HCT116 (cell line): Measurements from ENCODE around the gene NIT2. TPM values are rescaled to one million over a fixed set of nuclear protein-coding genes. Genes with fewer than 3 reads are reported as not detected.

Experiments
- ATAC-seq: fragments of 200-7000 bp; cut with Tn5 transposase; 2 replicates; pipeline ENCODE4 v1.9.1; 2020; ENCODE audit warnings: mild to moderate bottlenecking, moderate library complexity
- BruUV-seq: library from RNA; stranded (reverse); fragments of 400-500 nt; replicated peaks from 2 replicates; lab custom pipeline; 2021; lab: Mats Ljungman, UMichigan
- CTCF ChIA-PET: fragments of 300-600 bp; sonication (Branson Sonifier 250); formaldehyde crosslinking; loops from one replicate; lab custom pipeline; 2021; ENCODE audit warnings: antibody characterized with exemption; lab: Charles Lee
- POLR2A ChIA-PET: fragments of 300-600, 350-600 bp; sonication (Branson Sonifier 250); formaldehyde crosslinking; loops from one replicate; lab custom pipeline; 2021; ENCODE audit warnings: antibody characterized with exemption; lab: Charles Lee
- RAD21 ChIA-PET, 2 experiments: fragments of 300-600 bp; sonication (Branson Sonifier 250); formaldehyde crosslinking; loops; one replicate each; lab custom pipeline; 2023; ENCODE audit warnings: low total read pairs in 2 of 2; ENCODE audit not compliant: uncharacterized antibody in 2 of 2, unreplicated experiment in 2 of 2, low non-redundant PET in 1 of 2; lab: Charles Lee
- DNase-seq: peaks from one replicate; pipeline ENCODE4 v3.0.0-alpha.2; 2010; ENCODE audit warnings: low read depth, low spot score
- H2AFZ ChIP-seq: fragments of 200-600 bp; shearing (Covaris generic), sonication (generic); 2 replicates; pipeline ENCODE4 v1.6.1; 2017; ENCODE audit warnings: low read depth, mixed run types, mixed read lengths, antibody characterized with exemption, low read length; ENCODE audit not compliant: poor library complexity, severe bottlenecking
- H3K27ac ChIP-seq: 2 replicates; pipeline ENCODE4 v1.5.1; 2012; ENCODE audit warnings: low read depth, low read length
- H3K27me3 ChIP-seq: fragments of 200-600 bp; sonication (generic); 2 replicates; pipeline ENCODE4 v1.6.1; 2016; ENCODE audit warnings: mixed run types, low read length, mixed read lengths; ENCODE audit not compliant: insufficient read depth
- H3K36me3 ChIP-seq, 2 experiments: fragments of 200-500 bp in 1 of 2; fragments of 200-600 bp in 1 of 2; sonication (Bioruptor generic) in 1 of 2; sonication (generic) in 1 of 2; 2 replicates each; pipeline versions ENCODE4 v1.5.1 to v1.6.1; 2014 to 2016; ENCODE audit warnings: low read length in 2 of 2, inconsistent platforms in 1 of 2, mixed read lengths in 1 of 2, mixed run types in 1 of 2; ENCODE audit not compliant: insufficient read depth in 2 of 2, control insufficient read depth in 1 of 2
- H3K4me1 ChIP-seq, 2 experiments: fragments of 200-600 bp in 1 of 2; sonication (generic) in 1 of 2; 2 replicates each; pipeline versions ENCODE4 v1.5.1 to v1.6.1; 2012 to 2017; ENCODE audit warnings: low read length in 2 of 2, inconsistent platforms in 1 of 2, mild to moderate bottlenecking in 1 of 2, mixed read lengths in 1 of 2, mixed run types in 1 of 2, moderate library complexity in 1 of 2; ENCODE audit not compliant: insufficient read depth in 2 of 2, control insufficient read depth in 1 of 2
- H3K4me2 ChIP-seq: fragments of 200-600 bp; sonication (generic); 2 replicates; pipeline ENCODE4 v1.6.1; 2017; ENCODE audit warnings: mixed run types, low read length, mixed read lengths
- H3K4me3 ChIP-seq, 2 experiments: fragments of 200-600 bp in 1 of 2; sonication (generic) in 1 of 2; replicated peaks in 1 of 2; 2 replicates each; pipeline ENCODE4 v1.5.1; 2011 to 2016; ENCODE audit warnings: low read length in 2 of 2, control low read depth in 1 of 2, low read depth in 1 of 2, mild to moderate bottlenecking in 1 of 2, mixed read lengths in 1 of 2, mixed run types in 1 of 2
- H3K79me2 ChIP-seq: fragments of 200-600 bp; sonication (generic); 2 replicates; pipeline ENCODE4 v1.6.1; 2017; ENCODE audit warnings: mild to moderate bottlenecking, mixed run types, low read length, moderate library complexity, mixed read lengths; ENCODE audit not compliant: insufficient read depth
- H3K9ac ChIP-seq: fragments of 200-600 bp; sonication (generic); 2 replicates; pipeline ENCODE4 v1.6.1; 2016; ENCODE audit warnings: low read length, mixed read lengths
- H3K9me2 ChIP-seq: fragments of 200-600 bp; sonication (generic), shearing (Covaris generic); 2 replicates; pipeline ENCODE4 v1.6.1; 2017; ENCODE audit warnings: mixed run types, mild to moderate bottlenecking, moderate library complexity; ENCODE audit not compliant: insufficient read depth
- H3K9me3 ChIP-seq, 2 experiments: fragments of 200-500 bp in 1 of 2; fragments of 200-600 bp in 1 of 2; sonication (Bioruptor generic) in 1 of 2; sonication (generic) in 1 of 2; 2 replicates each; pipeline ENCODE4 v1.6.1; 2014 to 2017; ENCODE audit warnings: low read length in 2 of 2, mixed read lengths in 2 of 2, inconsistent platforms in 1 of 2, low read depth in 1 of 2, mild to moderate bottlenecking in 1 of 2, mixed run types in 1 of 2, moderate library complexity in 1 of 2; ENCODE audit not compliant: control insufficient read depth in 1 of 2, insufficient read depth in 1 of 2
- H4K20me1 ChIP-seq: fragments of 200-600 bp; sonication (generic), shearing (Covaris generic); 2 replicates; pipeline ENCODE4 v1.6.1; 2017; ENCODE audit warnings: mixed run types, mild to moderate bottlenecking, moderate library complexity; ENCODE audit not compliant: insufficient read depth
- CBX3 ChIP-seq: IDR thresholded peaks from 2 replicates; pipeline ENCODE4 v1.6.1; 2012; ENCODE audit warnings: low read depth
- CEBPB ChIP-seq: IDR thresholded peaks from 2 replicates; pipeline ENCODE4 v1.6.1; 2012; ENCODE audit warnings: low read depth
- EGR1 ChIP-seq: IDR thresholded peaks from 2 replicates; pipeline ENCODE4 v1.6.1; 2012; ENCODE audit warnings: low read depth
- ELF1 ChIP-seq: IDR thresholded peaks from 2 replicates; pipeline ENCODE4 v1.6.1; 2012; ENCODE audit warnings: low read depth, borderline replicate concordance
- EZH2 ChIP-seq: fragments of 200-600 bp; sonication (generic); IDR thresholded peaks from 2 replicates; pipeline ENCODE4 v1.6.1; 2017; ENCODE audit warnings: antibody characterized with exemption, mixed run types
- EZH2phosphoT487 ChIP-seq: fragments of 200-600 bp; IDR thresholded peaks from 2 replicates; pipeline ENCODE4 v1.6.1; 2018; ENCODE audit warnings: antibody characterized with exemption, borderline replicate concordance
- FOSL1 ChIP-seq: IDR thresholded peaks from 2 replicates; pipeline ENCODE4 v1.6.1; 2012; ENCODE audit warnings: low read depth
- POLR2A ChIP-seq: IDR thresholded peaks from 2 replicates; pipeline ENCODE4 v1.7.0; 2011; ENCODE audit warnings: borderline replicate concordance; ENCODE audit not compliant: insufficient read depth, insufficient read length; ENCODE audit errors: extremely low read depth
- POLR2AphosphoS5 ChIP-seq: IDR thresholded peaks from 2 replicates; pipeline ENCODE4 v1.6.1; 2011; ENCODE audit warnings: mild to moderate bottlenecking, low read depth, low read length, moderate library complexity
- RAD21 ChIP-seq: IDR thresholded peaks from 2 replicates; pipeline ENCODE4 v1.6.1; 2012; ENCODE audit warnings: low read depth, mild to moderate bottlenecking
- SIN3A ChIP-seq: IDR thresholded peaks from 2 replicates; pipeline ENCODE4 v1.6.1; 2012; ENCODE audit warnings: low read depth
- SP1 ChIP-seq: IDR thresholded peaks from 2 replicates; pipeline ENCODE4 v1.6.1; 2012; ENCODE audit warnings: low read depth
- SRF ChIP-seq: IDR thresholded peaks from 2 replicates; pipeline ENCODE4 v1.6.1; 2012; ENCODE audit warnings: low read depth
- YY1 ChIP-seq: IDR thresholded peaks from 2 replicates; pipeline ENCODE4 v1.6.1; 2011; ENCODE audit warnings: low read length, low read depth, moderate library complexity, mild to moderate bottlenecking; ENCODE audit not compliant: insufficient replicate concordance; ENCODE audit errors: extremely low read depth
- ZFX ChIP-seq: fragments of 450-650 bp; IDR thresholded peaks from 2 replicates; pipeline ENCODE4 v1.6.1; 2017
- intact Hi-C: fragments of 100-400 bp; cut with micrococcal nuclease; formaldehyde crosslinking; loops from 2 replicates; pipeline ENCODE4 v1.10.0; 2022
- total RNA-seq: library from RNA; stranded (reverse); gene quantifications from one replicate; pipeline ENCODE4 v1.2.1, GENCODE V29; 2021; ENCODE audit not compliant: unreplicated experiment
- TF ChIP-seq, protein P1 (sequence below): IDR thresholded peaks from 2 replicates; pipeline ENCODE4 v1.6.1; 2012
- TF ChIP-seq, protein P2 (sequence below), 3 experiments: fragments of 200-600 bp in 1 of 3; sonication (generic) in 1 of 3; IDR thresholded peaks in 2 of 3; conservative IDR thresholded peaks in 1 of 3; 2 replicates each; pipeline ENCODE4 v1.5.1; 2012 to 2017; ENCODE audit warnings: low read depth in 2 of 3, low read length in 2 of 3, antibody characterized with exemption in 1 of 3, borderline replicate concordance in 1 of 3, control low read depth in 1 of 3, mild to moderate bottlenecking in 1 of 3, mixed read lengths in 1 of 3, mixed run types in 1 of 3, moderate library complexity in 1 of 3; ENCODE audit not compliant: insufficient read depth in 1 of 3
- TF ChIP-seq, protein P3 (sequence below): IDR thresholded peaks from 2 replicates; pipeline ENCODE4 v1.6.1; 2012
- TF ChIP-seq, protein P4 (sequence below): IDR thresholded peaks from 2 replicates; pipeline ENCODE4 v1.6.1; 2012; ENCODE audit warnings: low read depth

NIT2 gene
- total RNA-seq, 1 experiment from 2014 or later, result 44.7 TPM

DNA sequence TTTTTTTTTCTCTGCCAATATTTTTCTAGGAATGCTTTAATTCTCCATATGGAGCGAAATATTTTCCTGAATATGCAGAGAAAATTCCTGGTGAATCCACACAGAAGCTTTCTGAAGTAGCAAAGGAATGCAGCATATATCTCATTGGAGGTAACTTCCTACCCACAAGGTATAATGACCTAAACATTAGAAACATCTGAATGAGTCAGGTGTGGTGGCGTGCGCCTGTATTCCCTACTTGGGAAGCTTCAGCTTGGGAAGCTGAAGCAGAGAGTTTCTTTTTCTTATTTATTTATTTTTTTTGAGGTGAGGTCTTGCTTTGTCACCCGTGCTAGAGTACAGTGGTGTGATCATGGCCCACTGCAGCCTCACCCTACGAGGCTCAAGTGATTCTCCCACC is 5.2 kb downstream of the NIT2 start:
- POLR2A ChIA-PET, result no interaction called here
- no peak overlapping the region for H2AFZ ChIP-seq
- H4K20me1 ChIP-seq, result no peaks in the 10 kb centered on the region
- no peak overlapping the region for H3K4me2 ChIP-seq
- RAD21 ChIA-PET, result no interaction called here
- no peak overlapping the region for H3K9ac ChIP-seq
- intact Hi-C loops, result loop anchor here (10.0 kb wide), 1 partner anchor 65 kb away; no protein-coding TSS in a partner anchor
- no peaks in the 10 kb centered on the region for H3K9me2 ChIP-seq
- no TSS peak for BruUV-seq
- H3K27ac ChIP-seq, result no peak overlapping the region
- CTCF ChIA-PET, result no interaction called here
- peaks cover 11% of the 10 kb centered on the region for H3K79me2 ChIP-seq
- H3K36me3 ChIP-seq, result peaks cover 4 to 5% of the 10 kb centered on the region in 2 experiments; a peak in 2 of 4 replicates
- H3K27me3 ChIP-seq, result no peaks in the 10 kb centered on the region
- no peak for TF ChIP-seq YY1
- no peak for TF ChIP-seq CBX3
- TF ChIP-seq POLR2AphosphoS5, result no peak
- TF ChIP-seq, protein P1, sequence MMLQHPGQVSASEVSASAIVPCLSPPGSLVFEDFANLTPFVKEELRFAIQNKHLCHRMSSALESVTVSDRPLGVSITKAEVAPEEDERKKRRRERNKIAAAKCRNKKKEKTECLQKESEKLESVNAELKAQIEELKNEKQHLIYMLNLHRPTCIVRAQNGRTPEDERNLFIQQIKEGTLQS, result no peak
- TF ChIP-seq, protein P2, sequence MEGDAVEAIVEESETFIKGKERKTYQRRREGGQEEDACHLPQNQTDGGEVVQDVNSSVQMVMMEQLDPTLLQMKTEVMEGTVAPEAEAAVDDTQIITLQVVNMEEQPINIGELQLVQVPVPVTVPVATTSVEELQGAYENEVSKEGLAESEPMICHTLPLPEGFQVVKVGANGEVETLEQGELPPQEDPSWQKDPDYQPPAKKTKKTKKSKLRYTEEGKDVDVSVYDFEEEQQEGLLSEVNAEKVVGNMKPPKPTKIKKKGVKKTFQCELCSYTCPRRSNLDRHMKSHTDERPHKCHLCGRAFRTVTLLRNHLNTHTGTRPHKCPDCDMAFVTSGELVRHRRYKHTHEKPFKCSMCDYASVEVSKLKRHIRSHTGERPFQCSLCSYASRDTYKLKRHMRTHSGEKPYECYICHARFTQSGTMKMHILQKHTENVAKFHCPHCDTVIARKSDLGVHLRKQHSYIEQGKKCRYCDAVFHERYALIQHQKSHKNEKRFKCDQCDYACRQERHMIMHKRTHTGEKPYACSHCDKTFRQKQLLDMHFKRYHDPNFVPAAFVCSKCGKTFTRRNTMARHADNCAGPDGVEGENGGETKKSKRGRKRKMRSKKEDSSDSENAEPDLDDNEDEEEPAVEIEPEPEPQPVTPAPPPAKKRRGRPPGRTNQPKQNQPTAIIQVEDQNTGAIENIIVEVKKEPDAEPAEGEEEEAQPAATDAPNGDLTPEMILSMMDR (IDR thresholded peaks at IDR 0.05 in 2 of 3, conservative IDR thresholded peaks at IDR 0.05 in 1 of 3; ENCODE audit: borderline replicate concordance in 1 of 3, insufficient read depth in 1 of 3, low read depth in 2 of 3, low read length in 2 of 3), result no peak
- no peak for TF ChIP-seq EZH2phosphoT487
- TF ChIP-seq, protein P3, sequence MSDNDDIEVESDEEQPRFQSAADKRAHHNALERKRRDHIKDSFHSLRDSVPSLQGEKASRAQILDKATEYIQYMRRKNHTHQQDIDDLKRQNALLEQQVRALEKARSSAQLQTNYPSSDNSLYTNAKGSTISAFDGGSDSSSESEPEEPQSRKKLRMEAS, result no peak
- no peak for TF ChIP-seq SP1
- TF ChIP-seq FOSL1, result no peak
- TF ChIP-seq RAD21, result no peak
- TF ChIP-seq SIN3A, result no peak
- TF ChIP-seq EZH2, result no peak
- TF ChIP-seq, protein P4, sequence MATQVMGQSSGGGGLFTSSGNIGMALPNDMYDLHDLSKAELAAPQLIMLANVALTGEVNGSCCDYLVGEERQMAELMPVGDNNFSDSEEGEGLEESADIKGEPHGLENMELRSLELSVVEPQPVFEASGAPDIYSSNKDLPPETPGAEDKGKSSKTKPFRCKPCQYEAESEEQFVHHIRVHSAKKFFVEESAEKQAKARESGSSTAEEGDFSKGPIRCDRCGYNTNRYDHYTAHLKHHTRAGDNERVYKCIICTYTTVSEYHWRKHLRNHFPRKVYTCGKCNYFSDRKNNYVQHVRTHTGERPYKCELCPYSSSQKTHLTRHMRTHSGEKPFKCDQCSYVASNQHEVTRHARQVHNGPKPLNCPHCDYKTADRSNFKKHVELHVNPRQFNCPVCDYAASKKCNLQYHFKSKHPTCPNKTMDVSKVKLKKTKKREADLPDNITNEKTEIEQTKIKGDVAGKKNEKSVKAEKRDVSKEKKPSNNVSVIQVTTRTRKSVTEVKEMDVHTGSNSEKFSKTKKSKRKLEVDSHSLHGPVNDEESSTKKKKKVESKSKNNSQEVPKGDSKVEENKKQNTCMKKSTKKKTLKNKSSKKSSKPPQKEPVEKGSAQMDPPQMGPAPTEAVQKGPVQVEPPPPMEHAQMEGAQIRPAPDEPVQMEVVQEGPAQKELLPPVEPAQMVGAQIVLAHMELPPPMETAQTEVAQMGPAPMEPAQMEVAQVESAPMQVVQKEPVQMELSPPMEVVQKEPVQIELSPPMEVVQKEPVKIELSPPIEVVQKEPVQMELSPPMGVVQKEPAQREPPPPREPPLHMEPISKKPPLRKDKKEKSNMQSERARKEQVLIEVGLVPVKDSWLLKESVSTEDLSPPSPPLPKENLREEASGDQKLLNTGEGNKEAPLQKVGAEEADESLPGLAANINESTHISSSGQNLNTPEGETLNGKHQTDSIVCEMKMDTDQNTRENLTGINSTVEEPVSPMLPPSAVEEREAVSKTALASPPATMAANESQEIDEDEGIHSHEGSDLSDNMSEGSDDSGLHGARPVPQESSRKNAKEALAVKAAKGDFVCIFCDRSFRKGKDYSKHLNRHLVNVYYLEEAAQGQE, result no peak
- no peak for TF ChIP-seq ELF1
- no peak for TF ChIP-seq ZFX
- TF ChIP-seq POLR2A, result no peak
- TF ChIP-seq EGR1, result no peak
- TF ChIP-seq CEBPB, result no peak
- no peak for TF ChIP-seq SRF
- no peaks in the 10 kb centered on the region for H3K9me3 ChIP-seq
- H3K4me3 ChIP-seq, result no peak overlapping the region
- DNase-seq, result no peak
- H3K4me1 ChIP-seq, result peaks cover 4 to 11% of the 10 kb centered on the region in 2 experiments
- no peak for ATAC-seq
